Measurements from ENCODE around the gene ARHGAP40. TPM values are rescaled to one million over a fixed set of nuclear protein-coding genes. Genes with fewer than 3 reads are reported as not detected.

ARHGAP40 gene
- total and polyA plus RNA-seq, 2 of the 13 experiments (the other 11 are each of a cell fraction or from before 2014, with no cell fraction given) = 0.75 to 2.1 TPM

GRCh38 chr20:38601216-38602184, at the start of gene ARHGAP40 (continued):
- TF ChIP-seq ZHX2 (IDR thresholded peaks at IDR 0.05; ENCODE audit: low read depth) (no peak), ZHX2 (CRISPR knock-in tag; IDR thresholded peaks at IDR 0.05; ENCODE audit: borderline replicate concordance) (no peak), ZNF766 (CRISPR knock-in tag; IDR thresholded peaks at IDR 0.05; ENCODE audit: borderline replicate concordance) (no peak), NR3C1 (CRISPR knock-in tag; IDR thresholded peaks at IDR 0.05) (no peak), NR1H2 (CRISPR knock-in tag; IDR thresholded peaks at IDR 0.05; ENCODE audit: borderline replicate concordance, low read depth) (no peak), ZNF7 (CRISPR knock-in tag; IDR thresholded peaks at IDR 0.05) (no peak), HNF1B (CRISPR knock-in tag; IDR thresholded peaks at IDR 0.05) (no peak), SMYD3 (CRISPR knock-in tag; IDR thresholded peaks at IDR 0.05) (no peak), HHEX (CRISPR knock-in tag; IDR thresholded peaks at IDR 0.05) (no peak), ATF7-NPFF (CRISPR knock-in tag; IDR thresholded peaks at IDR 0.05; ENCODE audit: low read depth) (0 out of 2 replicates have a peak, but pooled peaks have one; percentile 38), ZC3H4 (CRISPR knock-in tag; IDR thresholded peaks at IDR 0.05; ENCODE audit: borderline replicate concordance) (no peak), HMG20A (CRISPR knock-in tag; IDR thresholded peaks at IDR 0.05; ENCODE audit: borderline replicate concordance) (no peak), PHF5A (CRISPR knock-in tag; IDR thresholded peaks at IDR 0.05; ENCODE audit: low read depth, unreplicated experiment) (no peak), MTF1 (CRISPR knock-in tag; IDR thresholded peaks at IDR 0.05) (no peak), CEBPZ (IDR thresholded peaks at IDR 0.05; ENCODE audit: low read length) (no peak), ZNF790 (CRISPR knock-in tag; IDR thresholded peaks at IDR 0.05; ENCODE audit: borderline replicate concordance) (no peak), ATF3 (CRISPR knock-in tag; IDR thresholded peaks at IDR 0.05) (no peak), NPAS2 (CRISPR knock-in tag; IDR thresholded peaks at IDR 0.05; ENCODE audit: borderline replicate concordance) (no peak)
